ENCODE measurements around the gene ERV3-1.
"Not testable (repeated sequence)": the region's sequence is repeated elsewhere in the genome, so short reads cannot be mapped to it uniquely, and the experiment has no call there.

DNA sequence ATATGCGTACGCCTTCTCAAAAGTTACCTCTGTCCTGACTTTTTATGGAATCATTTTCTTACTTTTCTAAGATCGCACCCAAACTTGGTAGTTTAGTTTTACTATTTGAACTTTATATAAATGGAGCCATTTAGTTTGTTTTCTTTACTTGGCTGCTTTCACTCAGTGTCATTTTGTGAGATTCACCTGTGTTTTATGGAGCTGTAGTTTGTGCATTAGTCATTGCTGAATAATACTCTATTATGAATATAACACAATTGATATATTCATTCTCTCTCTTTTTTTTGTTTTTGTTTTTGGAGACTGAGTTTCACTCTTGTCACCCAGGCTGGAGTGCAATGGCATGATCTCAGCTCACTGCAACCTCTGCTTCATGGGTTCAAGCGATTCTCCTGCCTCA is 49.3 kb upstream of the ERV3-1 start:
- TF ChIP-seq, protein P1, sequence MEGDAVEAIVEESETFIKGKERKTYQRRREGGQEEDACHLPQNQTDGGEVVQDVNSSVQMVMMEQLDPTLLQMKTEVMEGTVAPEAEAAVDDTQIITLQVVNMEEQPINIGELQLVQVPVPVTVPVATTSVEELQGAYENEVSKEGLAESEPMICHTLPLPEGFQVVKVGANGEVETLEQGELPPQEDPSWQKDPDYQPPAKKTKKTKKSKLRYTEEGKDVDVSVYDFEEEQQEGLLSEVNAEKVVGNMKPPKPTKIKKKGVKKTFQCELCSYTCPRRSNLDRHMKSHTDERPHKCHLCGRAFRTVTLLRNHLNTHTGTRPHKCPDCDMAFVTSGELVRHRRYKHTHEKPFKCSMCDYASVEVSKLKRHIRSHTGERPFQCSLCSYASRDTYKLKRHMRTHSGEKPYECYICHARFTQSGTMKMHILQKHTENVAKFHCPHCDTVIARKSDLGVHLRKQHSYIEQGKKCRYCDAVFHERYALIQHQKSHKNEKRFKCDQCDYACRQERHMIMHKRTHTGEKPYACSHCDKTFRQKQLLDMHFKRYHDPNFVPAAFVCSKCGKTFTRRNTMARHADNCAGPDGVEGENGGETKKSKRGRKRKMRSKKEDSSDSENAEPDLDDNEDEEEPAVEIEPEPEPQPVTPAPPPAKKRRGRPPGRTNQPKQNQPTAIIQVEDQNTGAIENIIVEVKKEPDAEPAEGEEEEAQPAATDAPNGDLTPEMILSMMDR (IDR thresholded peaks at IDR 0.05; ENCODE audit: insufficient read depth, low read length), result not testable (repeated sequence)
- not testable (repeated sequence) for TF ChIP-seq POLR2AphosphoS5 (IDR thresholded peaks at IDR 0.05; ENCODE audit: low read depth)

Measured in HL-60 (cell line).